ENCODE results near the gene TNIK.
A peak's percentile ranks its signal among the peaks of the same experiment; 100 is the strongest.

Gene TNIK

GRCh38 chr3:171340434-171340833 lies 119.8 kb downstream of the TNIK start:
- DNase-seq (ENCODE audit: low read depth in 2 of 2), result no peak

- DNase-seq (ENCODE audit: low read depth in 2 of 2), result no peak
These were observed 120.6 kb downstream of the TNIK start for GRCh38 chr3:171339598-171339997.

GRCh38 chr3:171336406-171336805 lies 123.8 kb downstream of the TNIK start:
- no peak for DNase-seq (ENCODE audit: low read depth in 2 of 2)

GRCh38 chr3:171335559-171335958 lies 124.6 kb downstream of the TNIK start:
- no peak for DNase-seq (ENCODE audit: low read depth in 2 of 2)

- DNase-seq (ENCODE audit: low read depth in 2 of 2), result no peak
These were observed 125.8 kb downstream of the TNIK start for GRCh38 chr3:171334465-171334811.

GRCh38 chr3:171333784-171334464 lies 126.3 kb downstream of the TNIK start:
- no peak for DNase-seq (ENCODE audit: low read depth in 2 of 2)

- no peak for DNase-seq (ENCODE audit: low read depth in 2 of 2)
These were observed 129.3 kb downstream of the TNIK start for GRCh38 chr3:171330938-171331337.

- DNase-seq (ENCODE audit: low read depth in 2 of 2), result no peak
These were observed 130.5 kb downstream of the TNIK start for GRCh38 chr3:171329746-171330145.

- DNase-seq (ENCODE audit: low read depth in 2 of 2), result peak in 1 of 2 donors; percentile 16
These were observed 131.7 kb downstream of the TNIK start for GRCh38 chr3:171328419-171329082.

- no peak for DNase-seq (ENCODE audit: low read depth in 2 of 2)
These were observed 132.6 kb downstream of the TNIK start for GRCh38 chr3:171327441-171328174.

- no peak for DNase-seq (ENCODE audit: low read depth in 2 of 2)
These were observed 133.3 kb downstream of the TNIK start for GRCh38 chr3:171326717-171327440.

- no peak for DNase-seq (ENCODE audit: low read depth in 2 of 2)
These were observed 136.2 kb downstream of the TNIK start for GRCh38 chr3:171323938-171324536.

- no peak for DNase-seq (ENCODE audit: low read depth in 2 of 2)
These were observed 138.4 kb downstream of the TNIK start for GRCh38 chr3:171321559-171322360.

GRCh38 chr3:171320750-171321558 lies 139.3 kb downstream of the TNIK start:
- DNase-seq (ENCODE audit: low read depth in 2 of 2), result no peak

GRCh38 chr3:171317171-171317570 lies 143.0 kb downstream of the TNIK start:
- no peak for DNase-seq (ENCODE audit: low read depth in 2 of 2)

- no peak for DNase-seq (ENCODE audit: low read depth in 2 of 2)
These were observed 144.3 kb downstream of the TNIK start for GRCh38 chr3:171315919-171316318.

GRCh38 chr3:171315101-171315500 lies 145.1 kb downstream of the TNIK start:
- no peak for DNase-seq (ENCODE audit: low read depth in 2 of 2)

GRCh38 chr3:171314341-171314740 lies 145.9 kb downstream of the TNIK start:
- DNase-seq (ENCODE audit: low read depth in 2 of 2), result no peak

- DNase-seq (ENCODE audit: low read depth in 2 of 2), result no peak
These were observed 146.5 kb downstream of the TNIK start for GRCh38 chr3:171313702-171314101.

- no peak for DNase-seq (ENCODE audit: low read depth in 2 of 2)
These were observed 147.5 kb downstream of the TNIK start for GRCh38 chr3:171312741-171313140.

All from stimulated activated CD4-positive, alpha-beta T cell treated with anti-CD3 and anti-CD28 coated beads, Interleukin-15, amount 100 ng/mL, for 48 hours (primary cell).